ENCODE measurements around the gene ARFIP1.
"Not testable (repeated sequence)": the region's sequence is repeated elsewhere in the genome, so short reads cannot be mapped to it uniquely, and the experiment has no call there.

The ARFIP1 gene

DNA sequence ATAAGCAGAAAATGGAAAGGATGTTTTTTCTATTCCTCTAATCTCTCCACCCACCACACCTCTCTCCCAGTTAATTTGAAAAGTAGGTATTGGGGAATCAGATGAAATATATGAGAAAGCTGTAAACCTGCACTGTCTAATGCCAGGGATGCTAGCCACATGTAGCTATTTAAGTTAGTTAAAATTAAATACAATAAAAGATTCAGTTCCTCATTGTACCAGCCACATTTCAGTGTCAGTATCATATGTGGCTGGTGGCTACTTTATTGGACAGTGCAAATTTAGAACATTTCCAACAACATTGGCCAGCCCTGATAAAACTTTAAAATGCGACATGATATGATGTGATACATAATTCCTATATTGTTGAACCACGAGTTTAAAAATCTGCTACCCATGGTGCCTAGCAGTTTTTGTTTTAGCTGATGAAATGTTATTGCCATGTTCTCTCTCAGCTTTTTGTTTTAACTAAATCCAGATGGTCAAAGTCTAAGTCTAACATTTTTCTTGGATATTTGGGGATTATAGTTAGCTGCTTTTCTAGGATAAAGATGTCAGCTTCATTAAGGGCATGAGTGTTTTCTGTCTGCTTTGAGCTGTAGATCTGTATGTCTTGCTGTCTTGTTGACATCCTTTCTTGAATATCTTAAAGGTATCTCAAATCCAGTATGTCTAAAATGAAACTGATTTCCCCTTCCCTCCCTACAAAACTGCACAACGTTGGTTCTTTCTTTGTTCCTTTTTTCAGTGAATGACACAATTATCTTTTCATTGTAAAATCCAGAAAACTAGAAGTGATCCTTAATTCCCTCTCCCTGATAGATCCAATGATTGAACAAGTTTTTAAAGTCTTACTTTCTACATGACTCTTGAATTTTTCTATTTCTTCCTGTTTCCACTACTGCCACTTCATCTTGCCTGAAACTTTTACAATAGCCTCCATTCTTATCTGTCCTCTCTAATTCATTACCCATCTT lies 6.2 kb downstream of the ARFIP1 start:
- no peak for DNase-seq

DNA sequence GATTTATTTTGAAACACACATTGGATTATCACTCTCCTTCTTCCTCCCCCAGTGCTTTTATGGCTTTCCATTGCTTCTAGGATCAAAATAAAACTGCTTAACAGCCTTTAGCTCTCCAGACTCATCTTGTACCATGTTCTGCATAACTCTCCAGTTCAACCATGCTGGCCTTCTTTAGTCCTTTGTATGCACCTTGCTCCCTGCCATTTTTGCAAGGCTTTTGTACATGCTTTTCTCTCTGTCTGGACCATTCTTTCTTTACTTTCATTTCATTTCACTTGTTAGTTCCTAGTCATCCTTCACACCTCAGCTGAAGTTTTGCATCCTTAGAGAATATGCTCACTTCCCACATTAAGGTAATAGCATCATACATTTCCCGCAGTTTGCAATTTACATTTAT lies 6.9 kb downstream of the ARFIP1 start:
- DNase-seq = no peak

DNA sequence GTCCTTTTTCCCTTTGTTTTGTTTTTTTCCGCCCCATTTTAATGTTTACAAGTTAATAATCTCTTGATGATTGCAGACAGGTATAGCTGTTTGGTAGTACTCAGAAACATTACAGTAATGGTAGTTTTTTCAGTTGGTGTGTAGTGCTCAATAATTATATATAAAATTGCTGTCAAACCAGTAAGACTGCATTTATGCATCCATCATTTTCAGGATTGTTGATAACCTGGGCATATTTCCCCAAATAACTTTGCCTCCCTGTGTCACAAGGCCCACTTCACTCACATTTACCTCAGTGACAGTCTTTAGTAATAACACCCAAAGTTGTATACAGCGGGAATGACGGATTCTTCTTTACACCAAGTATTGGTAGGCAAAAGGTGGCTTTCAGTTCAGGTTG lies 16.1 kb downstream of the ARFIP1 start:
- DNase-seq = no peak

DNA sequence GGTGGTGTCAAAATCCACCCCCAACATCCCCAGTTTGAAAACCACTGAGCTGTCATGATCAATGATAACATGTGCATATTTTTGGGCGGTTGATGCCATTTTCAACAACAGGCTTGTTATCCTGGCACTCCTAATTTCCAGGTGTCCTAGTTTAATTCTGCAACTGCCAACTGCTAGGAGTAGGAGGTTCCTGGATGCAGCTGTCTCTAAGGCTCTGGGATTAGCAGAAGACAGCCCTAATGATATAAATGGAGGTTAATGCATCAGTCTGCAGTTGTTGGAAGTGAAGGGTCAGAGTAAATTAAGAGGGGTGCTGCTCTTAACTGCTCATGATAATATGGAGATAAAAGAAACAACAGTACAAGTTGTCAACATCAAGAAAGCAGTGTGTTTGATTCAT lies 23.8 kb downstream of the ARFIP1 start:
- no peak for DNase-seq

DNA sequence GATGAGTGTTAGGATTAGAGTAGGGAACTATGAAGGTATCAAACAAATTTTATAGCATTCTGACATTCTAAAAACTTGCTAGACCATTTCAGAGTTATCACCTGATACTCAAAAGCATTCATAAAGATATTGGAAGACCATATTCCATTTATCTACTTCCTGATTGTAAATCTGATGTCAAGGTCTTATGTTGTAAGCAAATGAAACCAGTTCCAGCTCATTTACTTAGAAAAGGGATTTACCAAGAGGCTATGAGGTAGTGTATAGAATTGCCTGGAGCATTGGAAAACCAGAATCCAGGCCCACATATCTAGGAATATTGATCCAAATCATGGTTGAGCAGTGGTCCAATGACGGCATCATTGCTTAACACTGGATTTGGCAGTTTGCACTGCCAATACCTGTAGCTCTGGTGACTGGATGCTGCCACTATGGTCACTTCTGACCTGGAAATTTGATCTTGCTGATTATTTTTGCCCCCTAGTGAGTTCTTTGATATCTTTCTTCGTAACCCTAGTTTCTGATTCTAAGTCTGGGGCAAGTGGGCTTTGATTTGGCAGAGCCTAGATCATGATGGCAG lies 25.4 kb downstream of the ARFIP1 start:
- DNase-seq = no peak

DNA sequence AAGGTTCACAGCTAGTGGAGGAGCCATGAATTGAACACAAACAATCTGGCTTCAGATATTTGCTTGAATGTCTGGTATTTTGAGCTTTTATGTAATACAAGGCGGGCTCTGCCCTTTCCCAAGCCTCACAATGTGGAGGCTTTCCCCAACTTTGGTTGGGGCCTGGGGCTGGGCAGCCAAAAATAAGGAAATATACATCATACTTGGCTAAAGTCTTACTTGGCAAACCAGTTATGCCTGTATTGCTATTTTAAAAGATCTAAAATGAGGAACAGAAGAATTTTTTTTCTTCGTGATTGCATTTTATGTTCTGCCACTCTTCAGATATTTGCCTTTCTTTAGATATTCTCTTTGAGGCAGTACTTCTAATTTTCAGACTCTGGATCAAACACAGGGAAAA lies 26.1 kb downstream of the ARFIP1 start:
- no peak for DNase-seq

DNA sequence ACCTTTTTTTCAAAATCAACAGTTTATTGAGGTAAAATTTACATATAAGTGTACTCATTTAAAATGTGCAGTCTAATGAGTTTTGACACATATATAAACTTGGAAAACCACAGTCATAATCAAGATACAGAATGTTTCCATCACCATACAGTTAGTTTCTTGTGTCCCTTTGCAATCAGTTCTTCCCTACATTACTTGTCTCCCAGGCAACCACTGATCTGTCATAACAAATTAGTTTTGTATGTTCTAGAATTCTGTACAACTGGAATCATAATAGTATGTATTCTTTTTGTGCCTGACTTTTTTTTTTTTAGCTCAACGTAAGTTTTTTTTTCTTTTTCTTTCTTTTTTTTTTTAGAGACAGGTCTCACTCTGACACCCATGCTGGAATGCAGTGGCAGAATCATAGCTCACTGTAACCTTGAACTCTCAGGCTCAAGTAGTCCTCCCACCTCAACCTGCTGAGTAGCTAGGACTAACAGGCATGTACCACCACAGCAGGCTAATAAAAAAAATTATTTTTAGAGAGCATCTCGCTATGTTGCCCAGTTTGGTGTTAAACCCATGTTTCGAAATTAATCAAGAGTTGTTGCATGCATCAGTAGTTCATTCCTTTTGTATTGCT lies 26.9 kb downstream of the ARFIP1 start:
- no peak for DNase-seq

DNA sequence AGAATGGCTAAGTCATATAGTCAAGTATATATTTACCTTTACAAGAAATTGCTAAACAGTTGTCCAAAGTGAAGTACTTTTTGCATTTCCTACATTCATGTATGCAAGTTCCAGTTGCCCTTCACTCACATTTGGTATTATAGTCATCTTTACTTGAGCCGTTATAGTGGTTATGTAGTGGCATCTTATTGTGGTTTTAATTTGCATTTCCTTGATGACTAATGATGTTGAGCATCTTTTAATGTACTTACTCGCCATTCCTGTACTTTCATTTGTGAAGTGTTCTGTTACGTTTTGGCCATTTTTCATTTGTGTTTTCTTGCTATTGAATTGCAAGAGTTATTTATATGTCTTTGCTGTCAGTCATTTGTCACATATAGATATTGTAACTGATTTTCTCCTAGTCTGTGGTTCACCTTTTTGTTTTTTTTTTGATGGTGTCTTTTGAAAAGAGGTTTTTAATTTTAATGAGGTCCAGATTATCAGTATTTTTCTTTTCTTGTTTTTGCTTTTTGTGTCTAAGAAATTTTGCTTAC lies 27.6 kb downstream of the ARFIP1 start:
- no peak for DNase-seq

DNA sequence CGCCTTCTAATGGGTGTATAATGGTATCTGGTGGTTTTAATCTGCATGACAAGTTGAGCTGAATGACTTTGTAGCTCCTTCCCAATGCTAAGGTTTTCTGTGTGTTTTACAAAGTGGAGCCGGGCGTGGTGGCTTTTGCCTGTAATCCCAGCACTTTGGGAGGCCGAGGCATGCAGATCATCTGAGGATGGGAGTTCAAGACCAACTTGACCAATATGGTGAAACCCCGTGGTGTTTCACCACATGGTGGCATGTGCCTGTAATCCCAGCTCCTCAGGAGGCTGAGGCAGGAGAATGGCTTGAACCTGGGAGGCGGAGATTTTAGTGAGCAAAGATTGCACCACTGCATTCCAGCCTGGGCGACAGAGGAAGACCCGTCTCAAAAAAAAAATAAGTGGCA lies 28.9 kb downstream of the ARFIP1 start:
- no peak for DNase-seq

DNA sequence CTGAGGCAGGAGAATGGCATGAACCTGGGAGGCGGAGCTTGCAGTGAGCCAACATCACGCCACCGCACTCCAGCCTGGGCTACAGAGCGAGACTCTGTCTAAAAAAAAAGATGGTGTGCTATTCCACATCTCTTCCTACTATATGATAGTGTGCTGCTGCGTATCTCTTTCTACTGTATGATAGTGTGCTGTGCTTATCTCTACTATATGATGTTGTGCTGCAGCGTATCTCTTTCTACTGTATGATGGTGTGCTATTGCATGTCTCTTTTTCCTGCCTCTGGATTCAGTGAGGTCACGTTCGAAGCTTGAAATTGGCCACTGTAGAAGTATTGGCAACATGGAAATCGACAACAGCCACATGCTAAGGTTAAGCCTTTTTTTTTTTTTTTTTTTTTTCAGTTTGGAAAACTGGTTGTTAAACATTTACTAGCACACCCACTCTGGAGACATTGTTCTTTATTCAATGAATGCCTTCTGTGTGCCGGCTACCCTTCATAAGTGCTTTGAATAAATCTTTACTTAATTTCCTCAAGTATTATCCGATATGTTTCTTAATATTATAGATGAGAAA lies 31.0 kb downstream of the ARFIP1 start:
- no peak for DNase-seq

DNA sequence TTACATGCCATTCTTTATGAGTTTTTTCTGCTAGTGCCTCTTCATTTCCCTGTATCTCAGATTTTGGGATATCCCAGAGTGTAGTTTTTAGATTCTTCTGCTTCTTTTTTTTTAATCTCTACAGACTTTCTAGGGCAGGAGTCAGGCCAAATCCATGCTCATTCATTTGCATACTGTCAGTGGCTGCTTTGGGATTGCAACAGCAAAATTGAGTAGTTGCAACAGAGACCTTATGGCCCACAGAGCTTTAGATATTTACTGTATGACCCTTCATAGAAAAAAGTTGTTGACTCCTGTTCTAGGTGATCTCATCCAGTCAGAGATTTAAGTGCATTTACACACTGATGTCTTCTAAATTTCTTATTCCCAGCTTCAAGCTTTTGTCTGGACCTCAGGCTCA lies 35.3 kb downstream of the ARFIP1 start:
- DNase-seq = no peak

DNA sequence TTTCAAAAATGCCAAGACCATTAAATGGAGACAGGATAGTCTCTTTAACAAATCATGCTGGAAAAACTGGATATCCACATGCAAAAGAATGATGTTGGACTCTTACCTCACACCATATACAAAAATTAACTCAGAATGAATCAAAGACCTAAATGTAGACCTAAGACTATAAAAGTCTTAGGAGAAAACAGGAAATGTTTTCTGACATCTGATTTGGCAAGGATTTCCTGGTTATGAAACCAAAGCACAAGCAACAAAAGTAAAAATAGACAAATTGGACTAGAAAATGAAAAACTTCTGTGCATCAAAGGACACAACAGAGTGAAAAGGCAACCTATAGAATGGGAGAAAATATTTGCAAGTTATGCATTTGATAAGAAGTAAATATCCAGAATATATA lies 37.6 kb downstream of the ARFIP1 start:
- no peak for DNase-seq

DNA sequence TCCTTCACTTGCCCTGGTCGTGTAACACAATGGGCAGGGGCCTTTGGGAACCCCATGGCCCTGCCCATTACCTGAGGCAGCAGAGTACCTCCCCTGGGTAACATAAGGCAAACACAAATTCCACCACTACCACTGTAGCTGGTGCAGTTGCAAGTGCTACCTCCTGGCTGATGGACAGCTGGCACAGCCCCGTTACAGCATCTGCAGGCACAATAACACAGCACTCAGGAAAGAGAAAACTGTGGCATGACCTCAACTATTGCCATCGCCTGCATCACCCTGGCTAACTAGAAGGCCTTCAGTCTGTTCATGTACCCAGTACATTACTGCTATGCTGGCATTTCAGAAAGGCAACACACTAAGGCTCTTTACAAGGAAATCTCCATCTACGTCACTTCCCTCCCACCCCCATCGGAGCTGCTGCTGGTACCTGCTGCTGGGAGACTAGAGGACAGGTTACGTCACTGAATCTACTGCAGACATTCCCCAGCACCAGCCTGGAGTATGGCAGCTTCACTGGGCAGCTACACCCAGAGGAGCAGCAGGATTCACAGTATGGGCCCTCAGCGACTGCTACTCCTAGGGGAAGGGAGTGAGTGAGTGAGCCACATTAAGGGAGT lies 39.4 kb downstream of the ARFIP1 start:
- no peak for DNase-seq

DNA sequence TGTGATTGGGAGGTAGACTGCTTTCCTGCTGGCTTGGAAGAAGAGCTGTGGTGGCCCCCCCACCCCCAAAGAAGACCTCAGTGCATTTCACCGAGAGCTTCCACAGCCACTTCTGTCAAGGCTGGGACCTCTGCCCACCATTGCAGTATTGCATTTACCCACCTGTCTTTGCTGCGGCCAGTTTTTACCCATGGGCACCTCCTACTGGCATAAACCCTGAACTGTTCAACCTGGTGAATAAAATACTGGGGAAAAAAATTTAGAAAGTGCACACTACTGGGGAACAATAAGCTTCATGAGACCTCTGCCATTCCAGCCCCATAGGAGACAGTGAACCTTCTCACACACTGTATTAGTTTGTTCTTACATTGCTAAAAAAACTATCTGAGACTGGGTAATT lies 40.3 kb downstream of the ARFIP1 start:
- DNase-seq = no peak

DNA sequence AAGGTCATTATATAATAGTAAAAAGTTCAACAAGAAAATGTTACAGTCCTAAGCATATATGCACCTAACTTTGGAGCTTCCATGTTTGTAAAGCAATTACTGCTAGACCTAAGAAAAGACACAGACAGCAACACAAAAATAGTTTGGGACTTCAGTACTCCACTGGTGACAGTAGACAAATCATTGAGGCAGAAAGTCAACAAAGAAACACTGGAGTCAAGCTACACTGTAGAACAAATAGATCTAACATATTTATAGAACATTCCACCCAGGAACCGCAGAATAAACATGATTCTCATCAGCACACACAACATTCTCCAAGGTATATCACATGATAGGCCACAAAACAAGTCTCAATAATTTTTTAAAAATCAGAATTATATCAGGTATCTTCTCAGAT lies 42.6 kb downstream of the ARFIP1 start:
- no peak for DNase-seq

DNA sequence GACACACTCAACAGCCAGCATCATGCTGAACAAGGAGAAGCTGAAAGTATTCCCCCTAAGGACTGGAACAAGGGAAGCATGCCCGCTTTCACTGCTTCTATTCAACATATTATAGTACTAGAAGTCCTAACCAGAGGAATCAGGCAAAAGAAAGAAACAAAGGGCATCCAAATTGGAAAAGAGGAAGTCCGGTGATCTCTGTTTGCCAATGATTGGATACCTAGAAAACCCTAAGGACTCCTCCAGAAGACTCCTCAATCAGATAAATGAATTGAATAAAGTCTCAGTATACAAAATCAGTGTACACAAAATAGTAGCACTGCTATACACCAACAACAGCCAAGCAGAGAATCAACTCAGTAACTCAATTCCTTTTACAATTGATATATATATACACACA lies 44.8 kb downstream of the ARFIP1 start:
- no peak for DNase-seq

DNA sequence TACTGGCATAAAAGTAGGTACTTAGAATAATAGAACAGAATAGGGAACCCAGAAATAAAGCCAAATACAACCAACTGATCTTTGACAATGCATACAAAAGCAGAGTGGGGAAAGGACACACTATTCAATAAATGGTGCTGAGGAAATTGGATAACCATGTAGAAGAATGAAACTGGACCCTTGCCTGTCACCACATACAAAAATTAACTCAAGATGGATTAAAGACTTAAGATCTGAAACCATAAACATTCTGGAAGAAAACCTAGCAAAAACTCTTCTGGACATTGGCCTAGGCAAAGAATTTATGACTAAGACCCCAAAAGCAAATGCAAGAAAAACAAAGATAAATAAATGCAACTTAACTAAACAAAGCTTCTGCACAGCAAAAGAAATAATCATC lies 45.6 kb downstream of the ARFIP1 start:
- no peak for DNase-seq

DNA sequence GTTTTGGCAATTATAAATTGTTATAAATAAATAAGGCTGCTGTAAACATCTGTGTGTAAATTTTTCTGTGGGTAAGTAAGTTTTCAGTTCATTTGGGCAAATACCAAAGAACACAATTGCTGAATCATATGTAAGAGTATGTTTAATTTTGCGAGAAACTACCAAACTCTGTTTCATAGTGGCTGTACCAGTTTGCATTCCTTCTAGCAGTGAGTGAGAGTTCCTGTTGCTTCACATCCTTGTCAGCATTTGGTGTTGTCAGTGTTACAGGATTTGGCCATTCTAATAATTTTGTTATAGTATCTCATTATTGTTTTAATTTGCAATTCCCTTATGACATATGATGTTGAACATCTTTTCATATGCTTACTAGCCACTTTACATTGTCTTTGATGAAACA lies 48.4 kb downstream of the ARFIP1 start:
- no peak for DNase-seq

DNA sequence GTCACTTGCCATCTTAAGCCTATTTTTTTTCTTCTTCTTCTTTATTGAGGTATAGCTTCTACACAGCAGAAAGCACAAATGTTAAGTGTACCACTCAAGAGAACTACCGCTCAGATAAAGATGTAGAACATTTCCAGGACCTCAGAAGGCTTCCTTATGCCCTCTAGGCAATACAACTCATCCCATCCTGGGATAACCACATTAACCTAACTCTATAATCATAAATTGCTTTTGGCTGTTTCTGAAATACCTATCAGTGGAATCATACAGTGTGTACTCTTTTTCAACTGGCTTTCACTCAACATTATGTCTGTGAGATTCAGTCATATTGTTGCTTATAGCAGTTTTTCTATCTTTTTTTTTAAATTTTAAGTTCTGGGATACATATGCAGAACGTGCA lies 51.7 kb downstream of the ARFIP1 start:
- no peak for DNase-seq

DNA sequence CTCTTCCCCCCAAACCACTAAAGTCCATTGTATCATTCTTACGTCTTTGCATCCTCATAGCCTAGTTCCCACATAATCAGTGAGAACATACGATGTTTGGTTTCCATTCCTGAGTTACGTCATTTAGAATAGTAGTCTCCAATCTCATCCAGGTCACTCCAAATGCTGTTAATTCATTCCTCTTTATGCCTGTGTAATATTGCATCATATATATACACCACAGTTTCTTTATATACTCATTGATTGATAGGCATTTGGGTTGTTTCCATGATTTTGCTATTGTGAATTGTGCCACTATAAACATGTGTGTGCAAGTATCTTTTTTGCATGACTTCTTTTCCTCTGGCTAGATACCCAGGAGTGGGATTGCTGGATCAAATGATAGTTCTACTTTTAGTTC lies 57.2 kb downstream of the ARFIP1 start:
- DNase-seq = no peak

DNA sequence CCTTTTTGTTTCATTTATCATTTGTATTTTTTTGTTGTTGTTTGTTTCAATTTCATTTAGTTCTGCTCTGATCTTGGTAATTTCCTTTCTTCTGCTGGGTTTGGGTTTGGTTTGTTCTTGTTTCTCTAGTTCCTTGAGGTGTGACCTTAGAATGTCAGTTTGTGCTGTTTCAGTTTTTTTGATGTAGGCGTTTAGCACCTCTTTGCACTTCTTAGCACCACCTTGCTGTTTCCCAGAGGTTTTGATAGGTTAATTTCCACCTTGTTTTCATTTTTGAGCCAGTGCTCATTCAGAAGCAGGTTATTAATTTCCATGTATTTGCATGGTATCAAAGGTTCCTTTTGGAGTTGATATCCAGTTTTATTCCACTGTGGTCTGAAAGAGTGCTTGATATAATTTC lies 60.0 kb downstream of the ARFIP1 start:
- DNase-seq = not testable (repeated sequence)

DNA sequence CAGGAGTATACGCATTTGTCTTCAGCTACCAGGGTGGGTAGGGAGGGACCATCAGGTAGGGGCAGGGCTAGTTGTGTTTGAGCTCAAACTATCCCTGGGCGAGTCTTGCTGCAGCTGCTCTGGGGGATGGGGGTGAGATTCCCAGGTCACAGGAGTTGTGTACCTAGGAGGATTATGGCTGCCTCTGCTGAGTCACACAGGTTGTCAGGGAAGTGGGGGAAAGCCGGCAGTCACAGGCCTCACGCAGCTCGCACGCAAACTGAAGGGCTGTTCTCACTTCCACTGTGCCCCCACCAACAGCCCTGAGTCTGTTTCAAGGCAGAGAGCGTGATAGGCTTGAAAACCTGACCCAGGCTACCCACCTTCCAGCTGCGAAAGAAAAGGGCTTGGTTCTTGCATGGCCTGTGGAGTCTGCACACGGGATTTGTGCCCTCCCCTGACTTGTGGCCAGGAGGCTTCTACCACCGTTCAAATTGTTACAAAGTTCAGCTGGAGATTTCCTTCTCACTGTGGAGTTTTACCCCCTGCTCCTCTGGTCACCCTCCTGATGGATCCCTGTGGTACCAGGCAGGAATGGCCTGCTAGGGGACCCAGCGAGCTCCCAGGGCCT lies 63.8 kb downstream of the ARFIP1 start:
- no peak for DNase-seq

DNA sequence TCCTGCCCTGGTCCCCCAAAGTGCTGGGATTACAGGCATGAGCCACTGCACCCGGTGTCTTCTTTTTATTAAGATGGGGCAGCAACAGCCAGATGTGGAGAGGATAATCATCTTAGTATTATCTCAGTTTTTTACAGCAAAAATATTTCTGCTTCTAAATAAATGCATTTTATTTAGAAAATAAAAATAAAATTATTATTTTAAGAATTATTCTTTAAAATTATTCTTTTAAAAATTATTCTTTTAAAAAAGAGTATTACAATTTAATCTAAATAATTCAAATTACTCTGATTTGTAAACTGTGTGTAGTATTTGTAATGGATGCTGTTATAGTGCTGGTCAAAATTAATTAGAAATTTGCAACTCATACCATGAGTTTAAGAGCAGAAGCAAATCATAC lies 67.6 kb downstream of the ARFIP1 start:
- no peak for DNase-seq
